ENCODE results near the gene SMYD3.

The SMYD3 gene

GRCh38 chr1:246283771-246284410 lies 223.2 kb downstream of the SMYD3 start:
- in situ Hi-C loops (cut with MboI; ENCODE audit: low sequenced_read_pairs): loop anchor here (25.0 kb wide), 1 partner anchor 1122 kb away; the partner anchor contains the start of gene KIF26B

GRCh38 chr1:246281639-246282038 lies 225.4 kb downstream of the SMYD3 start:
- in situ Hi-C loops (cut with MboI; ENCODE audit: low sequenced_read_pairs): loop anchor here (25.0 kb wide), 1 partner anchor 1119 kb away; the partner anchor contains the start of gene KIF26B

- in situ Hi-C loops (cut with MboI; ENCODE audit: low sequenced_read_pairs): loop anchor here (25.0 kb wide), 1 partner anchor 1119 kb away; the partner anchor contains the start of gene KIF26B
Observed at GRCh38 chr1:246281195-246281594, 225.9 kb downstream of the SMYD3 start.

GRCh38 chr1:246280551-246280950 lies 226.5 kb downstream of the SMYD3 start:
- in situ Hi-C loops (cut with MboI; ENCODE audit: low sequenced_read_pairs): loop anchor here (25.0 kb wide), 1 partner anchor 1118 kb away; the partner anchor contains the start of gene KIF26B

- in situ Hi-C loops (cut with MboI; ENCODE audit: low sequenced_read_pairs): loop anchor here (25.0 kb wide), 1 partner anchor 1117 kb away; the partner anchor contains the start of gene KIF26B
Observed at GRCh38 chr1:246279402-246279801, 227.7 kb downstream of the SMYD3 start.

GRCh38 chr1:246278371-246278770 lies 228.7 kb downstream of the SMYD3 start:
- in situ Hi-C loops (cut with MboI; ENCODE audit: low sequenced_read_pairs): loop anchor here (25.0 kb wide), 1 partner anchor 1116 kb away; the partner anchor contains the start of gene KIF26B

GRCh38 chr1:246275036-246275435 lies 232.0 kb downstream of the SMYD3 start:
- in situ Hi-C loops (cut with MboI; ENCODE audit: low sequenced_read_pairs): loop anchor here (25.0 kb wide), 1 partner anchor 1113 kb away; the partner anchor contains the start of gene KIF26B

GRCh38 chr1:246274186-246274585 lies 232.9 kb downstream of the SMYD3 start:
- in situ Hi-C loops (cut with MboI; ENCODE audit: low sequenced_read_pairs): no loop called here

GRCh38 chr1:246271516-246271915 lies 235.6 kb downstream of the SMYD3 start:
- in situ Hi-C loops (cut with MboI; ENCODE audit: low sequenced_read_pairs): no loop called here

- in situ Hi-C loops (cut with MboI; ENCODE audit: low sequenced_read_pairs): no loop called here
Observed at GRCh38 chr1:246270236-246270635, 236.8 kb downstream of the SMYD3 start.

GRCh38 chr1:246269466-246269865 lies 237.6 kb downstream of the SMYD3 start:
- in situ Hi-C loops (cut with MboI; ENCODE audit: low sequenced_read_pairs): no loop called here

GRCh38 chr1:246267896-246268295 lies 239.2 kb downstream of the SMYD3 start:
- in situ Hi-C loops (cut with MboI; ENCODE audit: low sequenced_read_pairs): no loop called here

GRCh38 chr1:246267426-246267825 lies 239.7 kb downstream of the SMYD3 start:
- in situ Hi-C loops (cut with MboI; ENCODE audit: low sequenced_read_pairs): no loop called here

- in situ Hi-C loops (cut with MboI; ENCODE audit: low sequenced_read_pairs): no loop called here
Observed at GRCh38 chr1:246265481-246265880, 241.6 kb downstream of the SMYD3 start.

GRCh38 chr1:246262281-246262680 lies 244.8 kb downstream of the SMYD3 start:
- in situ Hi-C loops (cut with MboI; ENCODE audit: low sequenced_read_pairs): no loop called here

- in situ Hi-C loops (cut with MboI; ENCODE audit: low sequenced_read_pairs): no loop called here
Observed at GRCh38 chr1:246261639-246262038, 245.4 kb downstream of the SMYD3 start.

GRCh38 chr1:246258250-246258649 lies 248.8 kb downstream of the SMYD3 start:
- in situ Hi-C loops (cut with MboI; ENCODE audit: low sequenced_read_pairs): no loop called here

GRCh38 chr1:246255773-246256172 lies 251.3 kb downstream of the SMYD3 start:
- in situ Hi-C loops (cut with MboI; ENCODE audit: low sequenced_read_pairs): no loop called here

GRCh38 chr1:246254854-246255253 lies 252.2 kb downstream of the SMYD3 start:
- in situ Hi-C loops (cut with MboI; ENCODE audit: low sequenced_read_pairs): no loop called here

GRCh38 chr1:246246430-246246829 lies 260.6 kb downstream of the SMYD3 start:
- in situ Hi-C loops (cut with MboI; ENCODE audit: low sequenced_read_pairs): no loop called here

- in situ Hi-C loops (cut with MboI; ENCODE audit: low sequenced_read_pairs): no loop called here
Observed at GRCh38 chr1:246245541-246245940, 261.5 kb downstream of the SMYD3 start.

- in situ Hi-C loops (cut with MboI; ENCODE audit: low sequenced_read_pairs): no loop called here
Observed at GRCh38 chr1:246232126-246232525, 275.0 kb downstream of the SMYD3 start.

- in situ Hi-C loops (cut with MboI; ENCODE audit: low sequenced_read_pairs): no loop called here
Observed at GRCh38 chr1:246226041-246226440, 281.0 kb downstream of the SMYD3 start.
